DMS79 treated with DMSO at 0.1 percent for 48 hours (cell line): ENCODE measurements around the gene MANBA.

Experiments
- DNase-seq: peaks from one replicate; lab custom pipeline; 2025; lab: John Stamatoyannopoulos, UW

Gene MANBA

DNA sequence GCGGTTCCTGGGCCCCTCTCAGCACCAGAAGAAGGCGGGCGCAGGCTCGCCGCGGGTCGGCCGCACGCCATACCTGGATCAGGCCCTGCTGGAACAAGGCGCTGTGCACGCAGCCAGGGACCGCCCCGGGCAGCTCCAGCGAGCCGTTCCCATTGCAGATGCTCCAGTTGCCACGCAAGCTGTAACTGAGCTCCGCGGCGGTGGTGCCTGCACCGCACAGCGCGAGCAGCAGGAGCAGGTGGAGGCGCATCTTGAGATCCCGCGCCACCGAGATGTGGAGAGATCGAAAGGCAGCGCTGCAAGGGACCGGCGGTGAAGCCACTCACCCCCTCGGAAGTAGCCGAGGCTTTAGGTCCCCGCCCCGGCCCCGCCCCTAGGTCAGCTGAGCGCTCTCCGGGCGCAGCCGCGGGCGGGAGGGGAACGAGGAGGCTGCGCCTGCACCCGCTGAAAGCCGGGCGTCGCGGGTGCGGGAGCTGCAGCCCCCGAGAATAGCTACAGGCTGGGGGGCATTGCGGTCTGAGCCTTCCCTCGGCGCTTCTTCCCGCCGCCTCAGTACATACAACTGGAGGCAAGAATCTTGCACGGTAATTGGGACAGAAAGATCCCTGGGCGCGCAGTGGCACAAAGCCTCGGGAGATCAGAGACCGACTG lies at the start of gene MANBA:
MANBA (minus strand) TSS at position 324 of the 651 bp plus-strand sequence; CDS start at position 250, 74 bp downstream.
- peak; percentile 38 for DNase-seq

DNA sequence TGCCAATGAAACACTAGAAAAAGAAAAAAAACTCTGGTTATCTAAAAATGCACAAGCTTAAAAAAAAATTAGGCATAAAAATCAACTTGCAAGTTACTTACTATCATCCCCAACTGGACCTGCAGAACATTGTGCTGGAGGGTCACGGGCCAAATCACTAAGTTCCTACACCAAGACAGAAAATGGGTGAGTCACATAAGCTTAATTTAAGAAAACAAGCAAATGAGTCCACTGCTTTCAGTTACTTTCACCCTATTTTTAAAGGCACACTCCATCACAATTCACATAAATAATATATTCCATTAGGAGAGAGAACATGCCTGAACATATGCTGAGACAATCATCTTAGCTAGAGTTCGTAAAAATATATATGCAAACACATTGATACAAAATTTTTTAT lies 48.9 kb upstream of the MANBA start:
- no peak for DNase-seq

DNA sequence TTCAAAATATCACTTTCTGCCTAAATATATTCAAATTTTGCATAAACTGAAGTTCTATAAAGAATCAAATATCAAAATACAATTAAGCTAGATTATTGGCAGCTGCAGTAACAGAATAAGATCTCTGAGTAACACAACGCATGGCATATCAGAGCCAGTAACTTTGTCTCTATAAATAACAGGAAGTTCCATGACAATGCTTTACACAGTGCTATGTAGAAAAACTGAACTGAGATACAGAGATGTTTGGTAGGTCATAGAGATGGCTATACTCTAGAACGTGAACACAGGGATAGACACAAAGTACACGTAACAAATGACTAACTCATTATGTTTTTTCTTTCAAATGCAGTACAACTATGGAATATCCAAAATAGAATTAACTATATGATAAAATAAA lies 48.4 kb upstream of the MANBA start:
- no peak for DNase-seq

DNA sequence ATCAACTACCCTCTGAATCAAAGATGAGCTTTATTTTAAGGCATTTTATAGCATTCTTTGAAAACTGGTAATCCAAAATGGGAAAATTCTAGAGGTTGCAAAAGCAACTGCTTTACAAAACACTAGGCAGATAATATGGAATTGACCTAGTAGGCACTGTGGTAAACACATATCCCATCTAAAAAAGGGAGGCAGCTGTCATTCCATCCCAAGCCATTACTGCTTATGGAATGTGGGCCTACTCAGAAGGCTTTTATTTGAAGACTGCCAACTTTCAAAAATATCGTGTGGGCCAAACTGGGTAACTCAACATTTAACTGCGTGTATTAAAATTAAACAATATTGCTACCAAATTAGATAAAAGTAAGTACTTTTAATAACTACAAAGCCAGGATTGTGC lies 47.2 kb upstream of the MANBA start:
- DNase-seq = no peak

DNA sequence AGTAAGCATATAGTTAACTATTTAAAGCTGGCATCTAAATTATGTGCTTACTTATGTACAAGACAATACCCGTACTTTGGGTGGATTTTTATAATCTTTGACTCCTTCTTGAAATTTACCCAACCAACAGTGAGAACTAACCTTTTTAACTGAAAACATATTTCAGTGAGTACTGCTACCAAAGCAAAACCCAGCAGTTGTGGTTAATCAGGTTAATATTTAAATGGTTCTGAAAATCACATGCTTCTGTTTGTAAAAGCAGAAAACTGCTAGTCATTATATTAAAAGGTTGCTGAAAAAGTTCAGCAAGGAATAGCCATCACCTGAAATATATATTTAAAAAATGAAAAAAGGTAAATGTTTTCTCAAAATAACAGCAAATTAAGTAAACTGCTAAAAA lies 46.6 kb upstream of the MANBA start:
- no peak for DNase-seq

DNA sequence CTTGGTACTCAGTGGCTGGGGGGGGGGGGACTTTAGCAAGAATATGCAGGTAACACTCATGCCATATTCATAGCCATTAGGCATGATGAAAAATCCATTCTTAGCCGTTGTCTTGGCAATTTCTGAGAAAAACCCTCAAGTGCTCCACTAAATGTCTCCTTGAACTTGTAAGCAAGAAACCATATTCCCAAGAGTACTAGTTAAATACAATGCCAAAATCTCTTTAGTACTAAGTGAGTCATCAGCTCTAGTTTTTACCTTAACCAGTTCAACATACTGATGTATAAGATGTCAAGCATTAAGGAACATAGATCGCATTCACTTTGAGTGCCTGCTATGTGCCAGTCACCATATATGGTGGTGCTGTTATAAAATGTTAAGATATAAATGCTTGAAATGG lies 39.0 kb upstream of the MANBA start:
- peak; percentile 91 for DNase-seq

DNA sequence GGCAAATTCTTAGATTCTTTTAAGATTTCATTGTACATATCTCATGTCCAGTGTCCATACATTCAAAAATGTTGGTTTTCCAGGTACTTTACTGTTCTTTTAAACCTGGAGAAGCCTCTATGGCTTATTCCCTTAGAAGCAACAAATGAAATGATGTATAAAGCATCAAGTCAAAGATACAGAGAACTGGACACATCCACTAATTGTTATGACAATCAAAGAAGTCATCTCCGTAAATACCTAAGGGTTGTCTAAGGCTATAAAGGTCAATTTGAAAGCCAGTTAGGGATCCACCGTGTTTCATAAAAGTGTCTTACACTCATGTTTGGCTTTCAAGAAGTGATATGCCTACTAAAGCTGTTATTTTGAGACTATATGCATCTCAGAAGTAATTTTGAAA lies 34.2 kb upstream of the MANBA start:
- no peak for DNase-seq

DNA sequence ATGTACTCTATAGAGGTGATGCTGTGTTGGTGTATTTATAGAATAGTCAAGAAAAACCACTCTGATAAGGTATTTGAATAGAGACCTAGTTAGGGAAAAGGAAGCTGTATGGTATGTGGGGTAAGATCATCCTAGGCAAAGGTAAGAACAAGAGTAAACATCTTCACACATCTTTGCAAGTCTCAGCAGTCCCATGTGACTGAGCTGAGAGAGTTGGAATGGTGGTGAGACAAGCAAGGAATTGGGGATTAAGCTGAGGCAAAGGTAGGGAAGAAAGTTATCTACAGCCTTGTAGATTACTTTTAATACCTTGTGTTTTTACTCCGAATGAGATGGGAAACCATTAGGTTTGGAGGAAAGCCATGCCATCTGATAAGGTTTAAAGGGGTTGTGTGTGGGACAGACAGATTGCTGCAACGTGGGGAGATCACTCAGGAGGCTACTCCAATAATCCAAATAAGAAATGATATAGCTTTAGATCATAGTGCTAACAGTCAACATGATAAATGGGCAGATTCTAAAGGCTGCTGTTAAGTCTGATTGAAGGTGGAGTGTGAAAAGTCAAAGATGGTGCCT lies 31.7 kb upstream of the MANBA start:
- no peak for DNase-seq

DNA sequence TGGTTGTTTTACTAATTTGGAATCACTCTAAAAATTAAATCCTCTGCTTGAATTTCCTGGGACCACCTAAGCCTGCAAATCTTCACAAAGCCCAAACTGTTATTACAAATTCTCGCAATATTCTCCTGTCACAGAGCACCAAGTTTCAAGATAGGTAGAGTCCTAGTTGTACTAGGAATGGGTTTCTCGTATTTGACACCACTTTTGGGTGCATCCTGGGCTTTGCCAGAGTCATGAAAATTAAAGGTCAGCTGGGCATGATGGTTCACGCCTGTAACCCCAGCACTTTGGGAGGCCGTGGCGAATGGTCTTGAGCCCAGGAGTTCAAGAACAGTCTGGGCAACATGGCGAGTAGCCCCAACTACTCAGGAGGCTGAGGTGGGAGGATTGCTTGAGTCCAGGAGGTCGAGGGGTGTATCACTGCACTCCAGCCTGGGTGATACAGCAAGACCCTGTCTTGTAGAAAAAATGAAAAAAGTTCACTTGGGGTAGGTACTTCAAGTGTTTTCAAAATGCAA lies 30.6 kb upstream of the MANBA start:
- no peak for DNase-seq

DNA sequence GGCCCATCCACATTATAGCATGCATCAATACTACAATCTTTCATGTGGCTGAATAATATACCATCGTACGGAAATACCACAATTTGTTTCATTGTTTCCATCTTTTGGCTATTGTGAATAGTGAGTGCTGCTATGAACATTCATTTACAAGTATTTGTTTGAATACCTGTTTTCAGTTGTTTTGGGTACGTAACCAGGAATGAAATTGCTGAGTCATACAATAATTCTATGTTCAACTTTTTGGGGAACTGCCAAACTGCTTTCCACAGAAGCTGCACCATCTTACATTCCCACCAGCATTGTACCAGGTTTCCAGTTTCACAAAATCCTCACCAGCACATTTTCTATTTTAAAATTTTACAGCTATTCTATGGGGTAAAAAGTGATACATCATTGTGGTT lies 28.5 kb upstream of the MANBA start:
- no peak for DNase-seq

DNA sequence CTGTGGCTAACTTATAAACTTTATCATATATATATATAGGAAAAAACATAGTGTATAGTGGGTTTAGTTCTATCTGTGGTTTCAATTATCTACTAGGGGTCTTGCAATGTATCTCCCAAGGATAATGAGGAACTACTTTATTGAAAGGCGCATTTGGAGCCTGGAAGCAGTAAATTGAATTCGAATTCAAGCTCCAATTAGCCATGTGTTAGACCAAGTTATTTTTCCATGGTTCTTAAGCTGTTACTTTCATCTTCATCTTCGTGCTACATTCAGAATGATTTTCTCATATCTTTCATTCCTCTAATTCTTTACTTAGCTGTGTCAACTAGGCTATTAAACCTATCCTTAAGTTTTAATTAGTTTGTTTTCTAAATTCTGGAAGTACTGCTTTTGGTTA lies 27.2 kb upstream of the MANBA start:
- DNase-seq = no peak

DNA sequence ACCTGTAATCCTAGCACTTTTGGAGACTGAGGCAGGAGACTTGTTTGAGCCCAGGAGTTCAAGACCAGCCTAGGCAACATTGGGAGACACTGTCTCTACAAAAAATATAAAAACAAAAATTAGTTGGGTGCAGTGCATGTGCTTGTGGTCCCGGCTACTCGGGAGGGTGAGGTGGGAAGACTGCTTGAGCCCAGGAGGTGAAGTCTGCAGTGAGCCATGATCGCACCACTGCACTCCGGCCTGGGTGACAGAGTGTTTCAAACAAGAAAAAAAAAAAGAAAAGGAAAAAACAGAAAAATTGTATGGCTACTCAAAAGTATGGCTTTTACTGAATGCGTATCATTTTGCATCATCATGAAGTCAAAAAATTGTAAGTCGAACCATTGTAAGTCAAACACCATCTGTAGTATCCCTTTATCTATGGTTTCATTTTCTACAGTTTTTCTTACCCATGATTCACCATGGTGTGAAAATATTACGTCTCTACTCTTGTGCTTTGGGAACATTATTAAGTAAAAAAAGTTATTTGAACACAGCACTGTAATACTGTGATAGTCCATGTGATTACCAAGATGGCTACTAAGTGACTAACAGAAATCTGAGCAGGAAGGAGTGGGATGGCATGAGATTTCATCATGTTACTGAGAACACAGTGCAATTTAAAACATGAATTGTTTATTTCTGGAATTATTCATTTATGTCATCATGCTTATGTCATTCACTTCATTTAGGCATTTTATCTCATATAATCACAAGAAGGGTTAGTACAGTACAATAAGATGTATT lies 26.5 kb upstream of the MANBA start:
- no peak for DNase-seq

DNA sequence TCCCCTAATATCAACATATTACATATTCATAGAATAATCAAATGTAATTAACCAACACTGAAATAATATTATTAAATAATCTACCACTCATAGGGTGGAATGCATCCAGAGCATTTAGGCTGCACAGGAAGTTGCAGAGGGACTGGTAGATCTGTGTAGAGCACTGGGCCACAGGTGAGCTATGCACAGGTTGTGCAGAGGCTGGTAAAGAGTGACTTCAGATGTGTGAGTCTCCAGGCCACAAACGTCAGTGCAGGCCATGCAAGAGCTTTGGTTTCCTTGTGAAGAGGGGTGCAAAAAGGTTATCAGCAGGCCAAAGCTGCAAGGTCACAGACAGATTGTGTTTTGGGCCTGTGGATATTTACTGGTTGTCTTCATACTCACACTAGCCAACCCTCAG lies 25.5 kb upstream of the MANBA start:
- no peak for DNase-seq

DNA sequence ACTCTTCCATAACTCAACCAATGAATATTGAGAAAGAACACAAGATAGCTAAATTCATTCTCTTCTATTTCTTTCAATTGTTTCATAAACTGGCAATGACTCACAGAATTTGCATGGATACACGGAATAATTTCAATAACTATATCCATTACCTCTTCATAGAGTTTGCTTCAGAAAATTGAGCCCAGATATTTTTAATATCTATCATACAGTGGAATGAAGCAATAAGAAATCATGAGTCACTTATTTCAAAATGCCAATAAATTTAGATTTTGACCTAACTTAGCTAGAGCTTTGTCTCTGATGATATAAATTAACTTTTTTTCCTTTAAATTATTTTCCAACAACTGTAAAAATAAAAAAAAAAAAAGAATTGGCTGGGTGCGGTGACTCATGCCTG lies 22.2 kb upstream of the MANBA start:
- no peak for DNase-seq

DNA sequence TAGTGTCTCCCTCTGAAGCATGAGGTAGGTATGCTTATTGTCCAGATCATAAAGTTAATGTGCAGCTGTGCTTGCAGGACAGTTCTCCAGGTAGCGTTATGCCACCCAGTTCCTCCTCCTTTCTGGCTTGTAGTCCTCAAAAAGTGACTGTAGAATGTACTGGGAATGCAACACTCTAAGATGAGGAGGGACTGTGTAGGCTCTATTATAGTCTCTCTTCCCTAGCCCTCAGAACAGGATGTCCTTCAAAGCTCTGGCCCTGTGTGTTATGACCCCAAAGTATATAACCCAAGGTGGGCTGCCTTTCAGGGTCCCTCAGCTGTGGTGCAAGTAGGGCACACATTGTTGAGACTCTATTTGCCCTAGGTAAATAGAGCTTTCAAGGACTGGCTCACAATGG lies 20.8 kb upstream of the MANBA start:
- no peak for DNase-seq

DNA sequence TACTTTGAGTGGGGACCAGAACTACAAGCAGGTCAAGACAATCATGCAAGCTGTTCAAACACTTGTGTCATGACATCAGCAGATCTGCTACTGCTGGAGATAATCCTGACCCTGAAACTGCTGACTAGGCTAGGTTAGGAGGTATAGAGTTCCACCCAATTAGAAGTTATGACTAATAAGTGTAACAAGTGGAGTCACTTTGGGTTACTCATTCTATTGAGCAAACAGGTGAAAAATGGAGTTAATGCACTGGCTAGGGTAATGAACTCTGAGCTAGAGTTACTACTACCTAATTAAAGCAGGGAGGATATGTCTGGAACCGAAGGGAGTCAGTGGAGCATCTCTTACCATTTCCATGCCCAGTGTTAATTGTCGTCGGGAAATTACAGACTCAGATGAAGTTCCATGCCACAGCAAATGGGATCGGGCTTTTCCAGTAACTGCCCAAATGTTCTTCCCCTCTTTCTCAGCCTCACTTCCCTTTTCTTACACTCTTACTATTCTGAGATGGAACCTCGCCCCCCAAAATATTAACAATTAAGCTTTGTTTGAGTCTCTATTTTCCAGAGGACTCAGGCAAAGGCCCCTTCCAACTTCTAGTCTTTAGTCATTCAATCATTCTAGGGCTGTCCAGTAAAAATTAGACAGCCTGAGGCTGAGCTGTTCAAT lies 19.8 kb upstream of the MANBA start:
- no peak for DNase-seq

DNA sequence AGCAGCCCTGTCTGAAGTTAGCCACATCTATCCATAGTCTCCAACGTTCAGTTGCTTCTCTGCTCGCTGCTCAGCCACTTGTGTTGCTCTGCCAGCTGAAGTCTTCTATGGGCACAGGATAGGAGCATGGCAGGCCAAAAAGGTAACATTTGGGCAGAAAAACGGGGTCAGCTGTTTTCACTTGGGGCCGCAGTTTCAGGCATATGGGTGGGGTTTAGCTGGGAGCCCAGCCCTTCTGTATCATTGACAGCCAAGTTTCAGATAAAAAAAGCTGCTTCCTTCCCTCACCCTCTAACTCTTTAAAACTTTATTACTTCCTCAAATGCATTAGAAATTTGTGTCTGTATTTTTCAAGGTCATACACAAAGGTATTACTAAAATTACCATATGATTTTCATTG lies 18.4 kb upstream of the MANBA start:
- DNase-seq = no peak

DNA sequence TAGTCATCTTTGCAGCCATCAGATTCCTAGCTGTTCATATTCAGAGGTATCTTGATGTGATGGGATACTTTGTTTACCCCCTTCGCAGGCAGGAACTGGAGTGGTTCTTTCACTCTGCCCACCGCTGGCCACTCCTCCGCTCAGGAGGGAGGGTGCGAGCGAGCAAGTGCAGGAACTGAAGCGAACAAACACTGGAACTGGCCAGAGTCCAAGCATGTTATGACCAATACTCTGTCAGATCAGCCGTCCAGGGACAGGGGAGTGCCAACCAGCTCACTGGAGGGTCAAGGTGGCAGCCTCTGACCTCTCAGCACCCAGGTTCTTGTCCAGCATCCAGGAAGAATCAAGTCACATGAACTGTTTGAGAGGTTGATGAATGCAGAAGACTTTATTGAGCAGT lies 18.0 kb upstream of the MANBA start:
- no peak for DNase-seq

DNA sequence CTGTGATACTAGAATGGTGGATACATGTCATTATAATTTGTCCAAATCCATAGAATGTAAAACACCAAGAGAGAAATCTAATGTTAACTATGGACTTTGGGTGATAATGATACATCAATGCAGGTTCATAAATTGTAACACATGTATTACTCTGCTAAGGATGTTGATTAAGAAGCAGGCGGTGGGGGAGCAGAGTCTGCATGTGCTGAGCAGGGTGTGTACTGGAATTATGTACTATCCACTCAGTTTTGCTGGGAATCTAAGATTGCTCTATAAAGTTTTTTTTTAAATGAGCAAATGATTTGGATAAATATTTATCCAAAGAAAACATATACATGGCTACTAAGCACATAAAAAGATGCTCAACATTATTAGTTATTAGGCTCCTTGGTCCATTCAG lies 15.0 kb upstream of the MANBA start:
- DNase-seq = no peak

DNA sequence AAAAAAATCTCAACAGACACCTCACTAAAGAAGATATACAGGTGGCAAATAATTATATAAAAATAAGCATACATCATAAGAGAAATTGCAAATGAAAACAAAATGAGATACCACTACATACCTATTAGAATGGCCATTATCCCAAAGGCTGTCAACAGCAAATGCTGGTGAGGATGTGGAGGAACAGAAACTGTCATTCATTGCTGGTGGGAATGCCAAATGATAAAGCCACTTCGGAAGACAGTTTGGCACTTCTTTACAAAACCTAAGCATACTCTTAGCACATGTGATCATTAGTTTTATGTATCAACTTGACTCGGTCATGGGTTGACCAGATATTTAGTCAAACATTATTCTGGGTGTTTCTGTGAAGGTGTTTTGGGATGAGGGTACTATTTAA lies 13.5 kb upstream of the MANBA start:
- DNase-seq = no peak

DNA sequence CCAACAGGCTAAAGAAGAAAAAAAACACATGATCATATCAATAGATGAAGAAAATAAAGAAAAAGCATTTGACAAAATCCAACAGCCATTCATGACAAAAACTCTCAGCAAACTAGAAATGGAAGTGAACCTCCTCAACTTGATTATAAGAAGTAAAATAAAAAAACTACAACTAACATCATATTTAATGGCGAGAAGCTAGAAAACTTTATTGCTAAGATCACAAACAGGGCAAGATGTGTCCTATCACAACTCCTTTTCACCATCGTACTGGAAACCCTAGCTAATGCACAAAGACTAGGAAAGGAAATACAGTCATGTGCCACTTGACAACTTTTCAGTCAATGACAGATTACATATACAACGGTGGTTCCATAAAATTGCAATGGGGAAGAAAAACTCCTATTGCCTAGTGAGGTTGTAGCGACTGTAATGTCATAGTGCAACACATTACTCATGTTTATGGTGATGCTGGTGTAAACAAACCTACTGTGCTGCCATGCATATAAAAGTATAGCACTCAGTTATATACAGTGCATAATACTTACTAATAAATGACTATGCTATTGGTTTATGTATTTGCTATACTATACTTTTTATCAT lies 12.1 kb upstream of the MANBA start:
- DNase-seq = no peak

DNA sequence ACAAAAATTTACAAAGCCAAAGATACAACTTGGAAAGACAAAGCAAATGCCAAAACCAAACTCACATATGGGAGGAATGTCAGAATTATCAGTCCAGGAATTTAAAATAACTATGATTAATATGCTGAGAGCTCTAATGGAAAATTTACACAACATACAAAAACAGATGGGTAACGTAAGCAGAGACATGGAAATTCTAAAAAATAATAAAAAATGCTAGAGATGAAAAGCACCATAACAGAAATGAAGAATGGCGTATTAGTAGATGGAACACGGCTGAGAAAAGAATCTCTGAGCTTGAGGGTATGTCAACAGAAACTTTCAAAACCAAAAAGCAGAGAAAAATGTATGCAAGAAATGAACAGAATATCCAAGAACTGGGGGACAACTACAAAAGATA lies 4.1 kb upstream of the MANBA start:
- no peak for DNase-seq
